Right forelimb (tissue), 1 donor: ENCODE results near the gene NRF1.
"Not testable (repeated sequence)": the region's sequence is repeated elsewhere in the genome, so short reads cannot be mapped to it uniquely, and the experiment has no call there.

Source experiments
- DNase-seq: peaks from one replicate; pipeline ENCODE4 v3.0.0-alpha.2; 2018

Gene NRF1

GRCh38 chr7:129649128-129649690 lies 37.7 kb downstream of the NRF1 start:
- no peak for DNase-seq

- no peak for DNase-seq
Observed at GRCh38 chr7:129650056-129650758, 38.7 kb downstream of the NRF1 start.

- DNase-seq = no peak
Observed at GRCh38 chr7:129652914-129653313, 41.4 kb downstream of the NRF1 start.

- DNase-seq = no peak
Observed at GRCh38 chr7:129655811-129656210, 44.3 kb downstream of the NRF1 start.

GRCh38 chr7:129657363-129657762 lies 45.8 kb downstream of the NRF1 start:
- DNase-seq = no peak

GRCh38 chr7:129659907-129660306 lies 48.4 kb downstream of the NRF1 start:
- DNase-seq = not testable (repeated sequence)

- DNase-seq = no peak
Observed at GRCh38 chr7:129661645-129662182, 50.2 kb downstream of the NRF1 start.

- DNase-seq = not testable (repeated sequence)
Observed at GRCh38 chr7:129663240-129663639, 51.7 kb downstream of the NRF1 start.

GRCh38 chr7:129664029-129665012 lies 52.8 kb downstream of the NRF1 start:
- DNase-seq = no peak

GRCh38 chr7:129665013-129665401 lies 53.5 kb downstream of the NRF1 start:
- no peak for DNase-seq

GRCh38 chr7:129667116-129667515 lies 55.6 kb downstream of the NRF1 start:
- DNase-seq = no peak

GRCh38 chr7:129667551-129667950 lies 56.0 kb downstream of the NRF1 start:
- DNase-seq = no peak

GRCh38 chr7:129669901-129670300 lies 58.4 kb downstream of the NRF1 start:
- no peak for DNase-seq

- no peak for DNase-seq
Observed at GRCh38 chr7:129670656-129671055, 59.1 kb downstream of the NRF1 start.

- DNase-seq = no peak
Observed at GRCh38 chr7:129671266-129671665, 59.7 kb downstream of the NRF1 start.

GRCh38 chr7:129674475-129674874 lies 63.0 kb downstream of the NRF1 start:
- DNase-seq = not testable (repeated sequence)

- DNase-seq = no peak
Observed at GRCh38 chr7:129675521-129675920, 64.0 kb downstream of the NRF1 start.

GRCh38 chr7:129676017-129676897 lies 64.7 kb downstream of the NRF1 start:
- no peak for DNase-seq

- DNase-seq = no peak
Observed at GRCh38 chr7:129677796-129678195, 66.3 kb downstream of the NRF1 start.

- no peak for DNase-seq
Observed at GRCh38 chr7:129678606-129679005, 67.1 kb downstream of the NRF1 start.

- no peak for DNase-seq
Observed at GRCh38 chr7:129680400-129680799, 68.9 kb downstream of the NRF1 start.

GRCh38 chr7:129684777-129685176 lies 73.3 kb downstream of the NRF1 start:
- no peak for DNase-seq
